Nephron (organoid): ENCODE results near the gene IL32.

Experiments
- H3K27ac Mint-ChIP-seq, 3 experiments: 2 replicates each; pipeline ENCODE4 v1.8.0; 2020; ENCODE audit warnings: mixed read lengths in 3 of 3, mild to moderate bottlenecking in 2 of 3, moderate library complexity in 1 of 3
- H3K27me3 Mint-ChIP-seq: 2 replicates; pipeline ENCODE4 v1.8.0; 2021; ENCODE audit warnings: low read depth, mild to moderate bottlenecking, moderate library complexity, mixed read lengths
- H3K36me3 Mint-ChIP-seq: 2 replicates; pipeline ENCODE4 v1.8.0; 2020; ENCODE audit warnings: low read depth, mixed read lengths
- H3K4me1 Mint-ChIP-seq: 2 replicates; pipeline ENCODE4 v1.8.0; 2020; ENCODE audit warnings: mixed read lengths
- H3K4me3 Mint-ChIP-seq, 3 experiments: 2 replicates each; pipeline ENCODE4 v1.8.0; 2020; ENCODE audit warnings: mild to moderate bottlenecking in 3 of 3, mixed read lengths in 3 of 3, moderate library complexity in 2 of 3
- H3K9me3 Mint-ChIP-seq: 2 replicates; pipeline ENCODE4 v1.8.0; 2020; ENCODE audit warnings: mixed read lengths
- TF ChIP-seq, protein P1 (sequence below), 3 experiments: fragments of 200-600 bp; sonication (generic); IDR thresholded peaks; one replicate each; pipeline ENCODE4 v1.5.0; 2021; ENCODE audit warnings: antibody characterized with exemption in 3 of 3; ENCODE audit not compliant: unreplicated experiment in 3 of 3

IL32 gene

GRCh38 chr16:3038896-3039295 is 26.5 kb upstream of the IL32 start:
- H3K27ac Mint-ChIP-seq: no peak overlapping the region
- no peak overlapping the region for H3K4me3 Mint-ChIP-seq
- H3K27me3 Mint-ChIP-seq: peaks cover 95% of the 10 kb centered on the region
- no peaks in the 10 kb centered on the region for H3K9me3 Mint-ChIP-seq
- no peaks in the 10 kb centered on the region for H3K36me3 Mint-ChIP-seq
- TF ChIP-seq, protein P1, sequence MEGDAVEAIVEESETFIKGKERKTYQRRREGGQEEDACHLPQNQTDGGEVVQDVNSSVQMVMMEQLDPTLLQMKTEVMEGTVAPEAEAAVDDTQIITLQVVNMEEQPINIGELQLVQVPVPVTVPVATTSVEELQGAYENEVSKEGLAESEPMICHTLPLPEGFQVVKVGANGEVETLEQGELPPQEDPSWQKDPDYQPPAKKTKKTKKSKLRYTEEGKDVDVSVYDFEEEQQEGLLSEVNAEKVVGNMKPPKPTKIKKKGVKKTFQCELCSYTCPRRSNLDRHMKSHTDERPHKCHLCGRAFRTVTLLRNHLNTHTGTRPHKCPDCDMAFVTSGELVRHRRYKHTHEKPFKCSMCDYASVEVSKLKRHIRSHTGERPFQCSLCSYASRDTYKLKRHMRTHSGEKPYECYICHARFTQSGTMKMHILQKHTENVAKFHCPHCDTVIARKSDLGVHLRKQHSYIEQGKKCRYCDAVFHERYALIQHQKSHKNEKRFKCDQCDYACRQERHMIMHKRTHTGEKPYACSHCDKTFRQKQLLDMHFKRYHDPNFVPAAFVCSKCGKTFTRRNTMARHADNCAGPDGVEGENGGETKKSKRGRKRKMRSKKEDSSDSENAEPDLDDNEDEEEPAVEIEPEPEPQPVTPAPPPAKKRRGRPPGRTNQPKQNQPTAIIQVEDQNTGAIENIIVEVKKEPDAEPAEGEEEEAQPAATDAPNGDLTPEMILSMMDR (IDR thresholded peaks at IDR 0.05; ENCODE audit: unreplicated experiment in 3 of 3): no peak
- no peaks in the 10 kb centered on the region for H3K4me1 Mint-ChIP-seq

DNA sequence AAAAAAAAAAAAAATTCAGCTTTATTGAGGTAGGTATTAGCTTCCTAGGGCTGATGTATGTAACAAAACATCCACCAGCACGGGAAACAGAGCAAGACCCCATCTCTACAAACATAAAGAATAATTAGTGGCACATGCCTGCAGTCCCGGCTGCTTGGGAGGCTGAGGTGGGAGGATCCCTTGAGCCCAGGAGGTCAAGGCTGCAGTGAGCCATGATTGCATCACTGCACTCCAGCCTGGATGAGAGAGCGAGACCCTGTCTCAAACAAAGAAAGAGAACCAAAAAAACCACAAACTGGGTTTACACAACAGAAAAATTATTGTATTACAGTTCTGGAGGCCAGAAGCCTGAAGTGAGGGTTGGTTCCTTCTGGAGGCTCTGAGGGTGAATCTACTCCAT is 23.1 kb upstream of the IL32 start:
- Mint-ChIP-seq H3K4me3 (no peak overlapping the region), H3K9me3 (no peaks in the 10 kb centered on the region), H3K27me3 (peaks cover 92% of the 10 kb centered on the region), H3K27ac (no peak overlapping the region), H3K4me1 (peaks cover 5% of the 10 kb centered on the region), H3K36me3 (no peaks in the 10 kb centered on the region)
- TF ChIP-seq, protein P1 (IDR thresholded peaks at IDR 0.05; ENCODE audit: unreplicated experiment in 3 of 3): no peak

GRCh38 chr16:3044708-3045107 is 20.7 kb upstream of the IL32 start:
- H3K4me3 Mint-ChIP-seq: peak overlapping the region; percentile 69 to 81 (median 77)
- no peak overlapping the region for H3K27ac Mint-ChIP-seq
- peaks cover 5% of the 10 kb centered on the region for H3K4me1 Mint-ChIP-seq
- TF ChIP-seq, protein P1 (IDR thresholded peaks at IDR 0.05; ENCODE audit: unreplicated experiment in 3 of 3): no peak
- no peaks in the 10 kb centered on the region for H3K9me3 Mint-ChIP-seq
- no peaks in the 10 kb centered on the region for H3K36me3 Mint-ChIP-seq
- H3K27me3 Mint-ChIP-seq: peaks cover 92% of the 10 kb centered on the region

DNA sequence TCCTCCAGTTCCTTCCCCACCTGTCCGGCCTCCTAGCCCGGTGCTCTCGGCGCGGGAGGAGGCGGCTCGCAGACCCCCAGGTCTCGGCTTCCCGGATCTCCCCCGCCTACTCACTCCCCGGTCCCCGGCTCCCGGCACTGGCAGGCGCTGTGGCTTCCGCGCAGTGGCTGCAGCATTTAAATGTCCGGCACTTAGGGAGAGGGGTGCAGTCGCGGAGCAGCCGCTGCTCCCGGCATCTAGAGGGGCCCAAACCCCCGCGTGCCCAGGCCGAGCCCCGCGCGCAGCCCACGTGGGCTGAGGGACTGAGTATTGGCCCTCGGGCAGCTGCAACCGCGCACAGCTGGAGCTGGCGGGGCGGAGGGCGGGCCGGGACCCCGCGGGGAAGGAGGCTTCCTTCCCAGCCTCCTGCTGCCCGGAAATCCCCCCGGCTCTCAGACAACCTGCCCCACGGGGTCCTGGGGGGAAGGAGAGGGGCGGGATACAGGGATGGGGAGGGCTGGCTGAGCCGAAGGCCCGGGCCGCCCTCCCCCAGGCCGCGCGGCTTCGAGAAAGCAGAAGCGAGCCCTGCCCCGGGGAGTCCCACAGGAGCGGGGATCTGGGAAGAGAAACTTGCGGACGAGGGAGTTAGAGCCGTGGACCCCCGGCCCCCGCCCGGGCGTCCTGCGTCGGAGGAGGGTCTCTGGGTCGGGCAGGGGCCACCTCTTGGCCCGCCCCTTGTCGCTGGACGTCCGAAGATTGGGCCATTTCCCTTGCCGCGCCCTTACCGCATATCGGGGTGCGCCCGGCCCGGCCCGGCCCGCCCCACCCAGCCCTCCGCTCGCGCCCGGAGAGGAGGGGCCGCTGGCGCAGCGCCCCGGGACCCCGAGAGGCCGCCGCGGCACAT is 19.4 kb upstream of the IL32 start, which contains the start of gene MMP25:
MMP25 (plus strand) TSS at position 804 of the 883 bp plus-strand sequence. CDS start 357 bp downstream, outside the sequence.
- TF ChIP-seq, protein P1 (IDR thresholded peaks at IDR 0.05; ENCODE audit: unreplicated experiment in 3 of 3): no peak
- Mint-ChIP-seq H3K27ac (no peak within 1 kb of the TSS), H3K4me3 (peak within 1 kb of the TSS; percentile 73 to 81 (median 73)), H3K27me3 (peaks cover 92% of the 10 kb centered on the region), H3K4me1 (peaks cover 5% of the 10 kb centered on the region), H3K9me3 (no peaks in the 10 kb centered on the region), H3K36me3 (no peaks in the 10 kb centered on the region)

- TF ChIP-seq, protein P1 (IDR thresholded peaks at IDR 0.05; ENCODE audit: unreplicated experiment in 3 of 3): no peak
- H3K27ac Mint-ChIP-seq: no peak overlapping the region
- H3K36me3 Mint-ChIP-seq: no peaks in the 10 kb centered on the region
- peak overlapping the region in 2 of 3 experiments; percentile 53 to 60 for H3K4me3 Mint-ChIP-seq
- peaks cover 5% of the 10 kb centered on the region for H3K4me1 Mint-ChIP-seq
- H3K27me3 Mint-ChIP-seq: peaks cover 89% of the 10 kb centered on the region
- no peaks in the 10 kb centered on the region for H3K9me3 Mint-ChIP-seq
Observed at GRCh38 chr16:3046641-3047386, 18.6 kb upstream of the IL32 start.
